ENCODE data around the gene RNASEH2C.
"Not testable (repeated sequence)": the region's sequence is repeated elsewhere in the genome, so short reads cannot be mapped to it uniquely, and the experiment has no call there.

RNASEH2C gene

DNA sequence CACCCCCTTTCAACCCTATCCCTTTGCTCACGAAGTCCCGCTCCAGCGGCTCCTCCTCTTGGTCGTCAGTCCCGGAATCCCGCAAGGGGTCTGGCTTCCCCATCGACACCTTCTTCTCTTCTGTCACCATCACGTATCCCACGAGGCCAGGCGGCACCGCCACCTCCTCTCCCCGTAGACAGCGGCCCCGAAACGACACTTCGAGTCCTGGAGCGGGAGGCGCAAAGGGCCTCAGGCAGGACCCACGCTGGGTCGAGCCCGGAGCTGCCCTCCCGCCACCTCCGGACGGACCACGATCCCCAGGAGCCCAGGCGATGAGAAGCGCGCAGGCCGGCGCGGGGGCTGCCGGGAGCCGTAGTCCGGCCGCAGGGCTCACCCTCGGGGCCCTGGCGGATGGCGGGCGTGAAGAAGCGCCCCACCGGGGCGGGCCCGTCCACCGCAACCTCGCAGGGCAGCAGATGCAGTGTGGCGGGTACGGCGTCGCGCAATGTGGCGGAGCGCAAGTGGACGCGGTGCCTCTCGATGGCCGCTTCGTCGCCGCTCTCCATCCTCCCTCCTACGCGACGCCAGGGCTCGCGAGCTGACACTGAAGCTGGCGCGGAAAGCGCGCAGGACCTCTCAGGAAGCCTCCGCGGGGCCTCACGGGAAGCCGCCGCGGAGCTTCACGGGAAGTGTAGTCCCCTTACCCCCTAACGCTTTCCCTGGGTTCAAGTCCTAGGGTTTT is at the start of gene RNASEH2C:
RNASEH2C (minus strand) TSS at position 588 of the 724 bp plus-strand sequence; CDS start at position 548, 40 bp downstream.
- in situ Hi-C loops (cut with HindIII; ENCODE audit: low sequenced_read_pairs): no loop called here

DNA sequence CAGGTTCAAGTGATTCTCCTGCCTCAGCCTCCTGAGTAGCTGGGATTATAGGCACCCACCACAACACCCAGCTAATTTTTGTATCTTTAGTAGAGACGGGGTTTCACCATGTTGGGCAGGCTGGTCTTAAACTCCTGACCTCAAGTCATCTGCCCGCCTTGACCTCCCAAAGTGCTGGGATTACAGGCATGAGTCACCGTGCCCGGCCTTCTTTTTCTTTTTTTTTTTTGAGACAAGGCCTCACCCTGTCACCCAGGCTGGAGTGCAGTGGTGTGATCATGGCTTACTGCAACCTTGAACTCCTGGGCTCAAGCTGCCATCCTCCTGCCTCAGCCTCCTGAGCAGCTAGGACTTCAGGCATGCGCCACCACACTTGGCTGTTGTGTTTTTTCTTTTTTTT is 47.2 kb upstream of the RNASEH2C start:
- in situ Hi-C loops (cut with HindIII; ENCODE audit: low sequenced_read_pairs): not testable (repeated sequence)

DNA sequence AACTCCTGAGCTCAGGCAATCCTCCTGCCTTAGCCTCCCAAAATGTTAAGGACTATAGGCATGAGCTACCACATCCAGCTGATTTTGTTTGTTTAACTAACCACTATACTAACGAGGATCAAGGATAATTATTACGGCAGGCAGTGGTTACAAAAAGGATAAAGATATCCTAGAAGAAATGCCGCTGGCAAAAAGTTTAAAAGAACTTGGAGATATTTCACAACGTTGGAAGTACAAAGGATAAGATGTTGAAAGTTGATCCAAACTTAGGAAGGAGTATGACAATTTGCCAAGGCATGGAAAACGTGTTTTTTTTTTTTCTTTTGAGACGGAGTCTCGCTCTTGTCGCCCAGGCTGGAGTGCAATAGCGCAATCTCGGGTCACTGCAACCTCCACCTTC is 46.8 kb upstream of the RNASEH2C start:
- in situ Hi-C loops (cut with HindIII; ENCODE audit: low sequenced_read_pairs): no loop called here

DNA sequence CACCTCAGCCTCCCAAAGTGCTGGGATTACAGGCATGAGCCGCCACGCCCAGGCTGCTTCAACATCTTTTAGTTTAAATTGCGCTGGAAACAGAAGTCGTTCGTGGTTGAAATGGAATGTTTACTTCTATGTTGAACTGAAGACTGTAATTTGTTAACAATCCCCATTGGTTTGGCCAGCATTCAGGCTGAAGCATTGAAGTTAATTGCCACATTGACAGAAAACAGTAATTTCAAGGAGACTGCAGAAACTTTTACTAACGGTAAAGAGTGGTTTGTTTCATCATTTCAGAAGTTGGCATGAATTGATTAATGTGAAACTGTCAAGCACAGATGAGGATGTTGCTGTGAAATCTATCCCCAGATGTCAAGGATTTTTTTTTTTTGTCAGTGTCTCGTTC is 45.9 kb upstream of the RNASEH2C start:
- in situ Hi-C loops (cut with HindIII; ENCODE audit: low sequenced_read_pairs): no loop called here

DNA sequence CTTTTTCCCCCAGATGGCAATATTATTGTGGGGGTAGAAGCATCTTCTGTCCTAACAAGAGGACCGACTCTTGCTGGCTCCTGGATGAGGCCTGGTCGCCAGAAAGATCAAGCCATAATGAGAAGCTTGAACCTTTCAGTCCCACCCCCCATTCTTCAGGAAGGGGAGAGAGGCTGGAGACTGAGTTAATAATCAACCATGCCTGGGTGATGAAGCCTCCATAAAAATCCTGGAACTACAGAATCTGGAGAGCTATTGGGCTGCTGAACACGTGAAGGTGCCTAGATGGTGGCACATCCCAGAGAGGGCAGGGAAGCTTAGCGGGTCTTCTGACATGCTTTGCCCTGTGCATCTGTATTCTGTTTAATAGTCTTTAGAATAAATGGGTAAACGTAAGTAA is 43.8 kb upstream of the RNASEH2C start:
- in situ Hi-C loops (cut with HindIII; ENCODE audit: low sequenced_read_pairs): loop anchor here (5.0 kb wide), 1 partner anchor 48 kb away; no protein-coding TSS in a partner anchor

DNA sequence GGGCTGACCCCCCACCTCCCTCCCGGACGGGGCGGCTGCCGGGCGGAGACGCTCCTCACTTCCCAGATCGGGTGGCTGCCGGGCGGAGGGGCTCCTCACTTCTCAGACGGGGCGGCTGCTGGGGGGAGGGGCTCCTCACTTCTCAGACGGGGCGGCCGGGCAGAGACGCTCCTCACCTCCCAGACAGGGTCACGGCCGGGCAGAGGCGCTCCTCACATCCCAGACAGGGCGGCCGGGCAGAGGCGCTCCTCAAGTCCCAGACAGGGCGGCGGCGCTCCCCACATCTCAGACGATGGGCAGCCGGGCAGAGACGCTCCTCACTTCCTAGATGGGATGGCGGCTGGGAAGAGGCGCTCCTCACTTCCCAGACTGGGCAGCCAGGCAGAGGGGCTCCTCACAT is 42.2 kb upstream of the RNASEH2C start:
- in situ Hi-C loops (cut with HindIII; ENCODE audit: low sequenced_read_pairs): loop anchor here (5.0 kb wide), 1 partner anchor 49 kb away; no protein-coding TSS in a partner anchor

DNA sequence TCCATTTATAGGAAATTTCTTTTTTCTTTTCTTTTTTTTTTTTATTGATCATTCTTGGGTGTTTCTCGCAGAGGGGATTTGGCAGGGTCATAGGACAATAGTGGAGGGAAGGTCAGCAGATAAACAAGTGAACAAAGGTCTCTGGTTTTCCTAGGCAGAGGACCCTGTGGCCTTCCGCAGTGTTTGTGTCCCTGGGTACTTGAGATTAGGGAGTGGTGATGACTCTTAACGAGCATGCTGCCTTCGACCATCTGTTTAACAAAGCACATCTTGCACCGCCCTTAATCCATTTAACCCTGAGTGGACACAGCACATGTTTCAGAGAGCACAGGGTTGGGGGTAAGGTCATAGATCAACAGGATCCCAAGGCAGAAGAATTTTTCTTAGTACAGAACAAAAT is 41.6 kb upstream of the RNASEH2C start:
- in situ Hi-C loops (cut with HindIII; ENCODE audit: low sequenced_read_pairs): loop anchor here (5.0 kb wide), 1 partner anchor 50 kb away; no protein-coding TSS in a partner anchor

DNA sequence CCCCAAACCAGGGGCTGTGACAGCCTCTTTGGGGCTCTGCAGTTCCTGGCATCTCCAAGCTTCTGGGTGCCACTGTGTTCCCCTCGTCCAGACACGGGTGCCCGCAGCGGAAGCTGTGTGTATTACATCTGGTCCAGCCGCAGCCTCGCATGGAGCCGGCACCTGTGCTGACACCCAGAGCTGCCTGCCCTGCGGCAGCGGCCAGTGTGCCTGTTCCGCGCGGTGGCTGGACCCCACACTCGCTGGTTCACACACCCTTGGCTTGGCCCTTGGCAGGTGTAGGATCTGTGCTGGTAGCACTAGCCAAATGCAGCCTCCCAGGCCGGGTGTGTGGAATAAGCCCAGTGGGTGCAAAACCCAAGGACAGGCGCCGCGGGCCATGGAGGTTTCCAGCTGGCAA is 24.5 kb upstream of the RNASEH2C start:
- in situ Hi-C loops (cut with HindIII; ENCODE audit: low sequenced_read_pairs): no loop called here

DNA sequence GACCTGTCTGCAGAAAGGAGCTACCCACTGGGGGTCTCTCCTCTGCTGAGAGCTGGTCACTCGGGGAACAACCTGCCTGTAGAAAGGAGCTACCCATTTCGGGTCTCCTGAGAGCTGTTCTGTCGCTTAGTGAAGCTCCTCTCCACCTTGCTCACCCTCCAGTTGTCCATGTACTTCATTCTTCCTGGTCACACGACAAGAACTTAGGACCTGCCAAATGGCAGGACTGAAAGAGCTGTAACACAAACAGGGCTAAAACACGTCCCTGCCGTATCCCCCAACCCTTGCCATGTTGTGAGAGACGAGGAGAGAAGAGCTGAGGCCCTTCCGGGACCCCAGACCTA is 24.1 kb upstream of the RNASEH2C start:
- in situ Hi-C loops (cut with HindIII; ENCODE audit: low sequenced_read_pairs): no loop called here

DNA sequence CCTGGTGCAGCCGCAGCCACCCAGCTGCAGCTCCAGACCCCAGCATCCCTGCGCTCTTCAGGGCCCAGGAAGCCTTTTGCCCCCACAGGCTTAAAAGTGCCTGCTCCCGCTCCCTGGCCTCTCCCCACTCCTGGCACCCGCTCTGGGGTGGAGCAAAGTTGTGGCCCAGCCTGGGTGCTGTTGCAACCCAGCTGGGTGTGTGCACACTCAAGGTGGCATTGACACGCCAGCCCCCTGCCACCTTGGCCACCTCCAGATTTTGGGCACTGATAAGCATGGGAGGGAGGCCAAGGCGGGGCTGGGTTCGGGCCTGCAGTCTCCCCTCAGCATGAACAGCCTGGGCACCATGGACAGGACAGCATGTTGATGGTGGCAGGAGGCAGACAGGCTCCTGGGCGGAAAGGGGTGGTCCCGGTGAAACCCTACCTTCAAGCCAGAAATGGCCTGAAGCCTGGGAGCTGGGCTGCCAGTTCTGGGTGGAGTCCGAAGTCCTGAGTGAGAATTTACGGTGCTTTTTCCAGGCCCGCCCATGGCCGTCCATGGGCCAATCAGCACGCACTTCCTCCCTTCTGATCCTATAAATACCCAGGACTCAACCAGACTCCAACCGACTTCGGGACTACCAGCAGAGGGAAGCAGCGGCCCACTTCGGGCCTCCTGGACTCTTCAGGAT is 23.6 kb upstream of the RNASEH2C start:
- in situ Hi-C loops (cut with HindIII; ENCODE audit: low sequenced_read_pairs): no loop called here

DNA sequence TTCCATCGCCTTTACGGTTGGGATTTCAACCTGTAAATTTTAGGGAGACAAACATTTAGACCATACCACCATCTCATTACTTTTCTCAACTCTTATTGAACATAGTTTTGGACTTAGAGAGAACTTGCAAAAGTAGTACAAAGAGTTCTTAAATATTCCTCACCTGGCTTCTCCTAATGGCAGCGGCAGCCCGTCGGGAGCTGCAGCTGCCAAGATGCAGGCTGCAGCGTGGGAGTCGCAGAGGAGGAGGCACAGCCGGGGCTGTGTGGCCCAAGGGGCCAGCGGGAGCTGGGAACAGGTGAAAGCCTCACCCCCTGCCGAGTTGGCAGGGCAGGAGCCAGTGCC is 23.1 kb upstream of the RNASEH2C start:
- in situ Hi-C loops (cut with HindIII; ENCODE audit: low sequenced_read_pairs): no loop called here

DNA sequence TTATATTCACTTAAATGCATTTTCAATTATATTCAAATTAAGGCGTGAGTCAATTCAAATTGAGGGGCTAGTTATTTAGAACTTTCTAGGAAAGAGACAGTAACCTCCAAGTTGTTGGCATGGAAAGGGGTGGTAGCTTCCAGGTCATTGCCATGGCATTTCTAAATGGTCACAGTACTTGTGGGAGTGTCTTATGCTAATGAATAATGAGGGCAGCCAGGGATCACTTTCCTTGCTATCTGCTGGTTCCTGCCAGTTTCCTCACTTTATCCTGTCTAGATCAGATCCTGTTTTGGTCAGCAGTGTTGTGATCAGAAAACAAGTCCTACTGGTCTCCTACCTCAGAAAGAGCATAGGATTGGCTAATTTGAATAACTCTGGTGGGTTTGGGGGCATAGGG is 21.8 kb upstream of the RNASEH2C start:
- in situ Hi-C loops (cut with HindIII; ENCODE audit: low sequenced_read_pairs): no loop called here

DNA sequence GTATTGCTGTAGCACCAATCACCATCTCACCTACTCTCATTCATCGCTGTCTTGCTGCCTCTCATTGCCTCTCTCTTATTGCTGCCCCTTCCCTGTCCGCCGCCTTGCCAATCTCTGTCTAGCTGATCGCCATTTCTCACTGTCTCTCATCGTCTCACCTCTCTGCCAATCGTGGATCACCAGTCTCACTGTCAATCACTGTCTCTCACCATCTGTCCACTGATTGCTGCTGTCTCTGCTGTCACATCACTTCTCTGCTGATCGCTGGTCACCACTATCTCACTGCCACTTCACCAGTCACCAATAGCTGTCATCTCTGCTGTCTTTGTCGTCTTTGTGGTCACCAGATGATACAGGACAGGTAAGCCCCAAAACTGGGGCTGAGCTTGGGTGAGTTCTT is 20.6 kb upstream of the RNASEH2C start:
- in situ Hi-C loops (cut with HindIII; ENCODE audit: low sequenced_read_pairs): no loop called here

DNA sequence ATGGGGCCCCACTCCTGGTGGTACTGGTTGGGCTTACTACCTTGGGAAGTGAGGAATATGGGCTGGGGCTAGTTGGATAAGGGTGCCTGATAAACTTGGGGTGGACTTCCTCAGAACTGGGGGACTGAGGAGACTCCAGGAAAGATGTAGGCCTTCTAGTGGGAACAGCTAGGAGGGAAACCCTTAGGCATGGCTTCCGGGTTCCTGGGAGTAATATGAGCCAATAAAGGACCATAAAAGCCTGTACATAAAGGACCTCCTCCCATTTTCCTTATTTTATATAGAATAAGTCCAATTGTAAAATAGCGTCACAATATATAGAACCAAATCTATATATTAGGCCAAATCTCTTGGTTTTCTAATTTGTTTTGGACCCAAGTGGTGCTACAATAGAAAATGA is 18.4 kb upstream of the RNASEH2C start:
- in situ Hi-C loops (cut with HindIII; ENCODE audit: low sequenced_read_pairs): no loop called here

DNA sequence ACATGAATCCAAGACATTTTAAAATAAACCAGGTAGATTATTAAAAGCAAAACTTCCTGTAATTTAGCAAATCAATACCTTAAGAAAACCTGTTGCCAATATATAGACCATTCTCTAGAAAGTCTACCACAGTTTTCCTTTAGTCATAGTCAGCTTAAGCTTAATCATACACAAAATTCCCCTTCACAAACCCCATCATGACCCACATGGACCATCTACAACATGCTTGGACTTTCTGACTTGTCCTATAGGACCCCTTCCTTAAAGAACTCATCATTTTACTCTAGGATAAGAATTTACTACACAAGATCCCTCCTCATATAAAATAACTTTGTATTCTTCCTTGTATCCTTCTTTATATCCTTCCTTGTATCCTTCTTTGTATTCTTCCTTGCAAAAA is 16.2 kb upstream of the RNASEH2C start:
- in situ Hi-C loops (cut with HindIII; ENCODE audit: low sequenced_read_pairs): no loop called here

DNA sequence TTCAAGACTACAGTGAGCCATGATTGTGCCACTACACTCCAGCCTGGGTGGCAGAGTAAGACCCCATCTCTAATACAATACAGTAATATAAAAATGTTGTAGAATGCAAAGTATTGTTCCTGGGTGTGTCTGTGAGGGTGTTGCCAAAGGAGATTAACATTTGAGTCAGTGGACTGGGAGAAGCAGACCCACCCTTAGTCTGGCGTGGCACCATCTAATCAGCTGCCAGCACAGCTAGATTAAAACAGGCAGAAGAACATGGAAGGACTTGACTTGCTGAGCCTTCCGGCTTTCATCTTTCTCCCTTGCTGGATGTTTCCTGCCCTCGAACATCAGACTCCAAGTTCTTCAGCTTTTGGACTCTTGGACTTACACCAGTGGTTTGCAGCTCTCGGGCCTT is 14.5 kb upstream of the RNASEH2C start:
- in situ Hi-C loops (cut with HindIII; ENCODE audit: low sequenced_read_pairs): not testable (repeated sequence)

DNA sequence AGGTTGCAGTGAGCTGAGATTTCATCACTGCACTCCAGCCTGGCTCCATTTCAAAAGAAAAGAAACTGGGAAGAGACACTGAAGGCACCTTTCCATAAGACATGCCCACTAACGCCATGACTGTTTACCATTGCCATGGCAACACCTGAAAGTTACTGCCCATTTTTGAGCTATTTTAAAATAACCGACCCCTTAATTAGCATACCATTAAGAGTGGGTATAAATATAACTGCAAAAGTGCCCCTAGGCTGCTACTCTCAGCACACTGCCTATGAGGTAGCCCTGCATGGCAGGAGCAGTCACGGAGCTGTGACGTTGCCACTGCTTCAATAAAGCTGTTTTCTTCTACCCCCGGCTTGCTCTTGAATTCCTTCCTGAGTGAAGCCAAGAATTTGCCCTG is 9.9 kb upstream of the RNASEH2C start:
- in situ Hi-C loops (cut with HindIII; ENCODE audit: low sequenced_read_pairs): no loop called here

DNA sequence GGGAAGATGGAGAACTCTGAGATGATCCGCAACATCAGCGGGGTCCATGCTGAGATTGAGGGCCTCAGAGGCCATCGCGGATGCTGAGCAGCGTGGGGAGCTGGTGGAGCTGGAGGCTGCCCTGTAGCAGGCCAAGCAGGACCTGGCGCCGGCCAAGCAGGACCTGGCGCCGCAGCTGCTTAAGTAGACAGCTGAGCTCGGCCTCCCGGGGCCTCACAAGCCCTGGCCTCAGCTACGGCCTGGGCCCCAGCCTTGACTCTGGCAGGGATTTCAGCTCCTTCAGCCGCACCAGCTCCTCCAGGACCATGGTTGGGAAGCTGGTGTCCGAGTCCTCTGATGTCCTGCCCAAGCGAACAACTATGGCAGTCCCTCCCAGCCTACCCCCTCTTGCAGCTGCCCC is 7.3 kb upstream of the RNASEH2C start:
- in situ Hi-C loops (cut with HindIII; ENCODE audit: low sequenced_read_pairs): no loop called here

DNA sequence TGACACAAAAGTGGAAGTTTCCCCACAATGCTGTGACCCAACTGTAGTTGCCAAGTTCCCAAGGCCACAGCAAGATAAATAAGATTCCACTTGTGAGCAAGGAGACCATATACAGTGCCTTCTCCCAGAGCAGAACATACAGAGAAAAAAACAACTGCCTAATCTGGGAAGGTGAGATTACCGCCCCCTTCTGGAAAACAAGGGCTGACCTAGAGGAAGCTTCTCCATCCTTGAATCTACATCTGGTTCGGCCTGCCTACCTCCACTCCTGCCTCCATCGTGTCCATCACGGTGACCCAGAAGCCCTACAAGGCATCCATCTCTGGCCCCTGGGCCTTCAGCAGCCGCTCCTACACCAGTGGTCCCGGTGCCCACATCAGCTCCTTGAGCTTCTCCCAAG is 6.1 kb upstream of the RNASEH2C start:
- in situ Hi-C loops (cut with HindIII; ENCODE audit: low sequenced_read_pairs): no loop called here

DNA sequence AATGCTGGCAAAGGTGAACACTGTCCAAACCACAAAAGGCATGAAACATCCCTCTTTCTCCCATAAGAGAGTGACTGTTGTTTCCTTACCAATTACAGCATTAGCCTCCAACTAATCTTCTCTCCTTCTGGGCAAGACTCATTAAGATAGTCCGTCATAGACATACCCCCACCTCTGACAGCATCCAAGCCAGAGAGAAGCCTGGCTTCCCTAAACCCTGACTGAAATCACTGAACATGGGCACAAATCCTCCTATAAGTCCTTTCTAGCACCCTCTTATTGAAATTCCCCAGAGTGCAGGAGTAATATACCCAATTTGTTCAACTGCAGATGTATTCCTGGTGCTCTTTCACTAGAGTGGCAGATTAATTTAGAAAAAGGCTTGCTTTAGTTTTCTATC is 1.7 kb upstream of the RNASEH2C start:
- in situ Hi-C loops (cut with HindIII; ENCODE audit: low sequenced_read_pairs): no loop called here

DNA sequence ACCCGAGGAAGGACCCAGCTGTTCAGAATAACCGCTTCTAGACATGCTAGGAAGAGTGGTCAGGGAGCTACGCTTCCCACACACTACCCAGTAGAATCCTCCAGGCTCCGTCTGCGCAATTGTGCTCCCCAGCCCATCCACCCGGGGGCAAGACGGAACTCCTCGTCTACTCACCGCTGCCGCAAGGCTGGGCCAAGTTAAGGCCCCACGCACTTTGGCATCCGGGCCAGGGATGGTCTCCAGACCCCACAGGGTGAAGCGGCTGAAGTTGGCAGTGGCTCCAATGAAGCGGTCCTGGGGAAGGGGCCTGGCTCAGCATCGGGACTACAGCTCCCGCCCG is 757 bp downstream of the RNASEH2C start:
- in situ Hi-C loops (cut with HindIII; ENCODE audit: low sequenced_read_pairs): no loop called here

DNA sequence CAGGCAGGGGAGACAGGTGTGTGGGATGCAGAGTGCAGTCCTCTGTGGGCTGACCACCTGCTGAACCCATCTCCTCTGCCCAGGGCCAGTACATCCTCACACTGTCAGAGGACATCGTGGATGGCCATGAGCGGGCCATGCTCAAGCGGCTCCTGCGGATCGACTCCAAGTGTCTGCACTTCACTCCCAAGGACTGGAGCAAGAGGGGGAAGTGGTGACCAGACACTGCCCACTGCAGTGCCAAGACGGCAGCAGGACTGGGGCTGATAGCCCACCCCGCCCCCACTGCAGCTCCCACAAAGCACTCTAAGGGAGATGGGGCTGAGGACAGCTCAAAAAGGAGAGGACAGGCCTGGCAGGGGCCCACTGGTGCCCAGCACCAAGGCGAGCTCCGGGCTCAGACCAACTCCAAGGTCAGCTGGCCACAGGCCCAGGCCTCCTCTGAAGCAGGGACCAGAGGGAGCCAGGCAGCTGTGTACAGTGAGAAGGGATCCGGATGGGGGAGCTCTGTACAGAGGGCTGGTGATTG is 1.6 kb downstream of the RNASEH2C start:
- in situ Hi-C loops (cut with HindIII; ENCODE audit: low sequenced_read_pairs): no loop called here

DNA sequence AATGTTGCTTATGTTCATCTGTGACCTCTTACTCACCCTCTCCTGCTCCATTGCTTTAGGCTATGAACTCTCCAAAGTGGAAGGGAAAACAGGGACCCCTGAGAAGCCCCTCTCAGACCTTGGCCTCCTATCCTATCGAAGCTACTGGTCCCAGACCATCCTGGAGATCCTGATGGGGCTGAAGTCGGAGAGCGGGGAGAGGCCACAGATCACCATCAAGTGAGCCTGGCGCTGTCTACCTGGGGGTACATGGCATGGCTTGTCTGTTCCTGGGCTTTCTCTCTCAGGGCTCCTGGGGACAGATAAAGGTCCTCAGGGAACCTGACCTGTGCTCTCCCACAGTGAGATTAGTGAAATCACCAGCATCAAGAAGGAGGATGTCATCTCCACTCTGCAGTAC is 2.1 kb downstream of the RNASEH2C start:
- in situ Hi-C loops (cut with HindIII; ENCODE audit: low sequenced_read_pairs): no loop called here
